ENCODE data around the gene FHOD3. TPM values are rescaled to one million over a fixed set of nuclear protein-coding genes. Genes with fewer than 3 reads are reported as not detected.

FHOD3 gene
- total and polyA plus RNA-seq, 9 of the 15 experiments (the other 6 are each of a cell fraction or from before 2014, with no cell fraction given), result 0.11 TPM; not detected in 8

DNA sequence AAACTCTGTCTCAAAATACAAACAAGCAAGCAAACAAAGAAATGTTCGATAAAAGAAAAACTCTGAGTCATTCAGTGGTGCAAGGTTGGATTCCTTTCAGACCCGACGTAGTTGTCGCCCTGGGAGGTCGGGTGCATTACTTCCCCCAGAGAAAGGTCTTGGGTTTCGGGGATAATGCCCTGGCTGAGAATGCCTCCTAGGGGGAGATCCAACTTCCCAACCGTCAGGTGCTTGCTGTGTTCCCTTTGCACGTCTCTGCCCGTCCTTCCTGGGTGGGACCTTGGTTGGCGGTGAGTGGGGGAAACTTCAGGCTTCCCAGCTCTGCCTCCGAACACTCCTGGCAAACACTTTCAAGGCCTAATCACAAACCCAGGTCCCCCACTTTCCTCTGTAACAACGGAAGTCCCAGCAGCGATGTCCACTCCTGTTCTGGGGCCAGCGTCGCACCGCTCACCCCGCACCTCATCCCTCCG is 530.7 kb downstream of the FHOD3 start (continued):
- TF ChIP-seq ADNP (tag; IDR thresholded peaks at IDR 0.05) (no peak), LEF1 (IDR thresholded peaks at IDR 0.05) (no peak), EWSR1 (IDR thresholded peaks at IDR 0.05; ENCODE audit: borderline replicate concordance, low read depth, partially characterized antibody) (no peak), PML (IDR thresholded peaks at IDR 0.05; ENCODE audit: low read length) (no peak), ELF1 (tag; IDR thresholded peaks at IDR 0.05) (peak; percentile 53; the same call in 1 of the 2 replicates), ZNF644 (tag; IDR thresholded peaks at IDR 0.05; ENCODE audit: low read depth) (no peak)
- TF ChIP-seq, protein P1, sequence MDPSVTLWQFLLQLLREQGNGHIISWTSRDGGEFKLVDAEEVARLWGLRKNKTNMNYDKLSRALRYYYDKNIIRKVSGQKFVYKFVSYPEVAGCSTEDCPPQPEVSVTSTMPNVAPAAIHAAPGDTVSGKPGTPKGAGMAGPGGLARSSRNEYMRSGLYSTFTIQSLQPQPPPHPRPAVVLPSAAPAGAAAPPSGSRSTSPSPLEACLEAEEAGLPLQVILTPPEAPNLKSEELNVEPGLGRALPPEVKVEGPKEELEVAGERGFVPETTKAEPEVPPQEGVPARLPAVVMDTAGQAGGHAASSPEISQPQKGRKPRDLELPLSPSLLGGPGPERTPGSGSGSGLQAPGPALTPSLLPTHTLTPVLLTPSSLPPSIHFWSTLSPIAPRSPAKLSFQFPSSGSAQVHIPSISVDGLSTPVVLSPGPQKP (CRISPR knock-in tag; IDR thresholded peaks at IDR 0.05), result no peak
- TF ChIP-seq, protein P2, sequence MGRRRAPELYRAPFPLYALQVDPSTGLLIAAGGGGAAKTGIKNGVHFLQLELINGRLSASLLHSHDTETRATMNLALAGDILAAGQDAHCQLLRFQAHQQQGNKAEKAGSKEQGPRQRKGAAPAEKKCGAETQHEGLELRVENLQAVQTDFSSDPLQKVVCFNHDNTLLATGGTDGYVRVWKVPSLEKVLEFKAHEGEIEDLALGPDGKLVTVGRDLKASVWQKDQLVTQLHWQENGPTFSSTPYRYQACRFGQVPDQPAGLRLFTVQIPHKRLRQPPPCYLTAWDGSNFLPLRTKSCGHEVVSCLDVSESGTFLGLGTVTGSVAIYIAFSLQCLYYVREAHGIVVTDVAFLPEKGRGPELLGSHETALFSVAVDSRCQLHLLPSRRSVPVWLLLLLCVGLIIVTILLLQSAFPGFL (CRISPR knock-in tag; IDR thresholded peaks at IDR 0.05), result no peak

All from K562 (cell line).